Activated CD4-positive, alpha-beta T cell treated with anti-CD3 and anti-CD28 coated beads for 4 hours (primary cell): ENCODE results near the gene GTF2A2.

Experiments
- DNase-seq, 2 donors: peaks; one replicate each; pipeline ENCODE4 v3.0.0-alpha.2; 2020

GTF2A2 gene

DNA sequence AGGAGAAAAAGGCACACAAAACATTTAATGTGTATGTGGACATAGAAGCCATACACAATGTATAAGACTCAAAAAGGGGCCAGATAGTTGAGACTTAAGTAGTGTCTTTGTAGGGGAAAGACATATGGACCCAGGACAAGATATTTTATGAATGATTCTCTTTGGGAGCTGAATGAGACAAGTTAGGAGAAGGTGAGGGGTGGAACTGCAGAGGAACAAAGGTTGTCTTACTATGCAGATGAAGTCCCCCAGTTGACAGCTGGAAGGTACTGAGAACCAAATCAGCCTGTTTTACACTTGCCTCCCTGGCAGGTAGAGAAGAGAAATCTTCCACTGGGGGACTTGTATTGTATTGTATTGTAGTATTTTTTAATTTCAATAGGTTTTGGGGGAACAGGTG lies 60.7 kb downstream of the GTF2A2 start:
- no peak for DNase-seq

- no peak for DNase-seq
Measured at GRCh38 chr15:59595434-59595915, 61.8 kb downstream of the GTF2A2 start.

DNA sequence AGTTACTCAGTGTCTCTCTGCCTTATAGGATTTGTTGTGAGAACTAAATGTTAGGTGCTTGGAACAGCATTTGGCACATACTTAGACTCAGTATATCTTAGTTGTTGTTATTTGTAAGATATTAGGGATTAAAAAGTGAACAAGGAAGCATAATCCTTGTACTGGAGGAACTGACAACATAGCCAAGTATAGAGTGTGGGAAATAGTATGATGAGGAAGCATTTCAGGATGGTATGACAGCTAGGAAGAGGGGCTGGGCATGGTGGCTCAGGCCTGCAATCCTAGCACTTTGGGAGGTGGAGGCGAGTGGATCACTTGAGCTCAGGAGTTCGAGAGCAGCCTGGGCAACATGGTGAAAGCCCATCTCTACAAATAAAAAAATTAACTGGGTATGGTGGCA lies 62.3 kb downstream of the GTF2A2 start:
- DNase-seq = no peak

DNA sequence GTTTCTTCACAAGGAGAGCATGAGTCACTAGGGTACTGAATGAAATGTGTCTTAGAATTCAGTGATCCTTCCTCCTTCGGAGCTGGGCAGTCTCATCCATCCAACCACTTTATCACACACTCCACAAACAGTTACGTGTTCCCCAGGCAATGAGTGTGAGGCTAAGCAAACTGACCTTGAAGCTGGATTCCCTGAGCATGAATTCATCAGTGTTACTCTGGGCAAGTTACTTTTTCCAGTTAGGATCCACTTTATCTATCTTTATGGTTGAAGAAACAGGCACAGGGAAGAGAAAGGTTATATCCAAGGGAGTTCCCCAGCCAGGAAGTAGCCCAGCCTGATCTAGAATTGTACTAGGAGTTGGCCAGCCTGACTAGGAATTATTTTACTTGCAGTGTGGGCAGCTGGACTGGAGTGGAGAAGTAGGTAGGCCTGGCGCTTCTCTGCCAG lies 62.8 kb downstream of the GTF2A2 start:
- DNase-seq = no peak

DNA sequence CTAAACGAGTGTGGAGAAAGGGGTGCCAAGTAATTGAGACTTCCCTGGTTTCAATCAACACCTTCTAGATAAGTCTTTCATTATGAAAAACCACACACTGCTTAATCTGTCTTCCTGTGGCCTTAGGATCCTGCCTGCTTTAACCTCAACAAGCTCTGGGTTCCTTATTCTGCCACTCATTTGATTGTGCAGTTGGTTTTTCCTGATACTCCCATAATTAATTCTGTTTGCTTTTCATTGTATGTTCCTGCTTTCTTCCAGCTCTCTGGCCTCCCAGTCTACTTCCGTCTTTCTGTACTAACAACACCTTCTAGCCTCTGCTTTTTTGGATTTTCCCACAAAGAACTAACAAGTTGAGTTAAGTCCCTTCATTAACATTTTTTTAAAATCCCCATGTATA lies 66.0 kb downstream of the GTF2A2 start:
- no peak for DNase-seq

- DNase-seq = no peak
Measured at GRCh38 chr15:59590027-59590426, 67.3 kb downstream of the GTF2A2 start.
